ENCODE results near the gene DNAAF3. TPM values are rescaled to one million over a fixed set of nuclear protein-coding genes. Genes with fewer than 3 reads are reported as not detected.

The DNAAF3 gene
- polyA plus RNA-seq, 1 donor (not counting 4 experiments of a cell fraction or from before 2014, with no cell fraction given) = 14.3 TPM

DNA sequence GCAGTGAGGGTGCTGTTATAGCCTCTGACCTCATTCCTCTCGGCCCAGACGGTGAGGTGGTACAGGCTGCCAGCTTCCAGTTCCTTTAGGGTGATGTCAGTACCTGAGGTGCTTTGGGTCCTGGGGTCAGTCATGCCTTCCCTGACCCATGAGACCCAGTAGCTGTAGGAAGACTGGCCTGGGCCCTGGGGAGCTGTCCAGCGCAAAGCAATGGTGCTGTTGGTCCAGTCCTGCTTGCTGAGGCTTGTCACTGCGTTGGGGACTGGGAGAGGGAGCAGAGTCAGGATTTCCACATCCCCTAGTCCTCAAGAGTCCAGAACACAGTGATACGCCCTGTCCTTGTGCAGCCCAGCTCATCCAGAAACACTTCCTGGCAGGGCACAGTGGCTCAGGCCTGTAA is 32.2 kb upstream of the DNAAF3 start:
- Histone ChIP-seq H3K27ac (ENCODE audit: control insufficient read depth, insufficient read depth, low read length) (no peak overlapping the region), H3K9me1 (ENCODE audit: control insufficient read depth, extremely low read depth, insufficient read depth, low read length) (no peaks in the 10 kb centered on the region), H2AFZ (ENCODE audit: control insufficient read depth, low read length) (no peak overlapping the region), H3K36me3 (ENCODE audit: control insufficient read depth in 2 of 2, extremely low read depth in 1 of 2, insufficient read depth in 2 of 2, low read length in 2 of 2) (no peaks in the 10 kb centered on the region), H3K9me3 (ENCODE audit: control insufficient read depth, low read depth, low read length) (no peaks in the 10 kb centered on the region), H4K20me1 (ENCODE audit: control insufficient read depth, extremely low read depth, insufficient read depth, low read length) (no peaks in the 10 kb centered on the region), H3K4me1 (ENCODE audit: control insufficient read depth, extremely low read depth, insufficient read depth, low read length) (no peaks in the 10 kb centered on the region), H3K27me3 (ENCODE audit: control insufficient read depth, extremely low read depth, insufficient read depth, low read length) (no peaks in the 10 kb centered on the region), H3K4me3 (ENCODE audit: control insufficient read depth in 2 of 3, extremely low read depth in 1 of 3, insufficient read depth in 2 of 3, low read depth in 1 of 3, low read length in 3 of 3) (no peak overlapping the region), H3K4me2 (ENCODE audit: control insufficient read depth, extremely low read depth, insufficient read depth, low read depth, low read length) (no peak overlapping the region), H3K79me2 (ENCODE audit: control insufficient read depth, insufficient read depth, low read length) (no peaks in the 10 kb centered on the region), H3K9ac (ENCODE audit: control insufficient read depth, extremely low read depth, insufficient read depth, low read length) (no peak overlapping the region)
- DNase-seq (ENCODE audit: low read depth, low spot score) = no peak
- FAIRE-seq = no peak
- TF ChIP-seq, protein P1, sequence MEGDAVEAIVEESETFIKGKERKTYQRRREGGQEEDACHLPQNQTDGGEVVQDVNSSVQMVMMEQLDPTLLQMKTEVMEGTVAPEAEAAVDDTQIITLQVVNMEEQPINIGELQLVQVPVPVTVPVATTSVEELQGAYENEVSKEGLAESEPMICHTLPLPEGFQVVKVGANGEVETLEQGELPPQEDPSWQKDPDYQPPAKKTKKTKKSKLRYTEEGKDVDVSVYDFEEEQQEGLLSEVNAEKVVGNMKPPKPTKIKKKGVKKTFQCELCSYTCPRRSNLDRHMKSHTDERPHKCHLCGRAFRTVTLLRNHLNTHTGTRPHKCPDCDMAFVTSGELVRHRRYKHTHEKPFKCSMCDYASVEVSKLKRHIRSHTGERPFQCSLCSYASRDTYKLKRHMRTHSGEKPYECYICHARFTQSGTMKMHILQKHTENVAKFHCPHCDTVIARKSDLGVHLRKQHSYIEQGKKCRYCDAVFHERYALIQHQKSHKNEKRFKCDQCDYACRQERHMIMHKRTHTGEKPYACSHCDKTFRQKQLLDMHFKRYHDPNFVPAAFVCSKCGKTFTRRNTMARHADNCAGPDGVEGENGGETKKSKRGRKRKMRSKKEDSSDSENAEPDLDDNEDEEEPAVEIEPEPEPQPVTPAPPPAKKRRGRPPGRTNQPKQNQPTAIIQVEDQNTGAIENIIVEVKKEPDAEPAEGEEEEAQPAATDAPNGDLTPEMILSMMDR (optimal IDR thresholded peaks at IDR 0.05 in 1 of 3, IDR thresholded peaks at IDR 0.05 in 1 of 3, conservative IDR thresholded peaks at IDR 0.05 in 1 of 3; ENCODE audit: extremely low read depth in 1 of 3, insufficient read depth in 2 of 3, low read length in 3 of 3) = no peak
- no peak for TF ChIP-seq EZH2 (IDR thresholded peaks at IDR 0.05; ENCODE audit: low read length)
- dilution Hi-C loops (cut with MboI; ENCODE audit: extremely low pct_ligation_motif_present, low sequenced_read_pairs) = no loop called here

GRCh38 chr19:55197528-55197927 is 31.1 kb upstream of the DNAAF3 start:
- no peak for FAIRE-seq
- Histone ChIP-seq H2AFZ (ENCODE audit: control insufficient read depth, low read length) (no peak overlapping the region), H3K9me3 (ENCODE audit: control insufficient read depth, low read depth, low read length) (no peaks in the 10 kb centered on the region), H3K9ac (ENCODE audit: control insufficient read depth, extremely low read depth, insufficient read depth, low read length) (no peak overlapping the region), H3K36me3 (ENCODE audit: control insufficient read depth in 2 of 2, extremely low read depth in 1 of 2, insufficient read depth in 2 of 2, low read length in 2 of 2) (no peaks in the 10 kb centered on the region), H4K20me1 (ENCODE audit: control insufficient read depth, extremely low read depth, insufficient read depth, low read length) (no peaks in the 10 kb centered on the region), H3K4me3 (ENCODE audit: control insufficient read depth in 2 of 3, extremely low read depth in 1 of 3, insufficient read depth in 2 of 3, low read depth in 1 of 3, low read length in 3 of 3) (no peak overlapping the region), H3K27me3 (ENCODE audit: control insufficient read depth, extremely low read depth, insufficient read depth, low read length) (no peaks in the 10 kb centered on the region), H3K79me2 (ENCODE audit: control insufficient read depth, insufficient read depth, low read length) (no peaks in the 10 kb centered on the region), H3K4me2 (ENCODE audit: control insufficient read depth, extremely low read depth, insufficient read depth, low read depth, low read length) (no peak overlapping the region), H3K4me1 (ENCODE audit: control insufficient read depth, extremely low read depth, insufficient read depth, low read length) (no peaks in the 10 kb centered on the region), H3K9me1 (ENCODE audit: control insufficient read depth, extremely low read depth, insufficient read depth, low read length) (no peaks in the 10 kb centered on the region), H3K27ac (ENCODE audit: control insufficient read depth, insufficient read depth, low read length) (no peak overlapping the region)
- DNase-seq (ENCODE audit: low read depth, low spot score) = no peak
- TF ChIP-seq, protein P1 (optimal IDR thresholded peaks at IDR 0.05 in 1 of 3, IDR thresholded peaks at IDR 0.05 in 1 of 3, conservative IDR thresholded peaks at IDR 0.05 in 1 of 3; ENCODE audit: extremely low read depth in 1 of 3, insufficient read depth in 2 of 3, low read length in 3 of 3) = no peak
- TF ChIP-seq EZH2 (IDR thresholded peaks at IDR 0.05; ENCODE audit: low read length) = no peak
- dilution Hi-C loops (cut with MboI; ENCODE audit: extremely low pct_ligation_motif_present, low sequenced_read_pairs) = no loop called here
